ENCODE data around the gene SMAD7. TPM values are rescaled to one million over a fixed set of nuclear protein-coding genes. Genes with fewer than 3 reads are reported as not detected.

The SMAD7 gene
- total and polyA plus RNA-seq, 4 donors: 11.8 to 58.8 (median 35.8) TPM

- no peaks in the 10 kb centered on the region for H3K36me3 ChIP-seq (ENCODE audit: control insufficient read depth in 4 of 4, insufficient read depth in 4 of 4, low read length in 4 of 4)
- TF ChIP-seq CTCF (IDR thresholded peaks at IDR 0.05; ENCODE audit: control extremely low read depth, extremely low read depth): no peak
- H3K9ac ChIP-seq (ENCODE audit: insufficient read depth in 1 of 2, low read length in 2 of 2): no peak overlapping the region
Observed at GRCh38 chr18:48891721-48892120, 59.0 kb downstream of the SMAD7 start.

GRCh38 chr18:48889981-48890762 lies 60.6 kb downstream of the SMAD7 start:
- Histone ChIP-seq H3K36me3 (ENCODE audit: control insufficient read depth in 4 of 4, insufficient read depth in 4 of 4, low read length in 4 of 4) (no peaks in the 10 kb centered on the region), H3K9ac (ENCODE audit: insufficient read depth in 1 of 2, low read length in 2 of 2) (no peak overlapping the region), H3K4me3 (no peak overlapping the region), H3K9me3 (ENCODE audit: control insufficient read depth in 4 of 4, insufficient read depth in 3 of 4, low read length in 3 of 4) (no peaks in the 10 kb centered on the region), H3K27me3 (ENCODE audit: control insufficient read depth in 3 of 3, insufficient read depth in 3 of 3, low read length in 2 of 3) (no peaks in the 10 kb centered on the region), H3K27ac (ENCODE audit: low read depth in 1 of 2, low read length in 1 of 2) (no peak overlapping the region), H3K4me1 (ENCODE audit: control insufficient read depth in 5 of 5, insufficient read depth in 5 of 5, low read length in 5 of 5) (peaks cover 0 to 32% (median 16%) of the 10 kb centered on the region in 5 donors)
- 97 to 99% methylated on average over 13 of the region's 13 CpGs for WGBS, 2 donors
- TF ChIP-seq CTCF (IDR thresholded peaks at IDR 0.05; ENCODE audit: control extremely low read depth, extremely low read depth): no peak
- DNase-seq: no peak
- no peak for ATAC-seq (ENCODE audit: insufficient read depth, low FRiP score)

More at GRCh38 chr18:48891721-48892120, 59.0 kb downstream of the SMAD7 start:
- Histone ChIP-seq H3K9me3 (ENCODE audit: control insufficient read depth in 4 of 4, insufficient read depth in 3 of 4, low read length in 3 of 4) (no peaks in the 10 kb centered on the region), H3K4me1 (ENCODE audit: control insufficient read depth in 5 of 5, insufficient read depth in 5 of 5, low read length in 5 of 5) (peaks cover 0 to 32% (median 19%) of the 10 kb centered on the region in 5 donors), H3K4me3 (no peak overlapping the region), H3K27me3 (ENCODE audit: control insufficient read depth in 3 of 3, insufficient read depth in 3 of 3, low read length in 2 of 3) (no peaks in the 10 kb centered on the region), H3K27ac (ENCODE audit: low read depth in 1 of 2, low read length in 1 of 2) (no peak overlapping the region)
- 97 to 99% methylated on average over 4 of the region's 4 CpGs for WGBS, 2 donors
- ATAC-seq (ENCODE audit: insufficient read depth, low FRiP score): no peak
- no peak for DNase-seq

DNA sequence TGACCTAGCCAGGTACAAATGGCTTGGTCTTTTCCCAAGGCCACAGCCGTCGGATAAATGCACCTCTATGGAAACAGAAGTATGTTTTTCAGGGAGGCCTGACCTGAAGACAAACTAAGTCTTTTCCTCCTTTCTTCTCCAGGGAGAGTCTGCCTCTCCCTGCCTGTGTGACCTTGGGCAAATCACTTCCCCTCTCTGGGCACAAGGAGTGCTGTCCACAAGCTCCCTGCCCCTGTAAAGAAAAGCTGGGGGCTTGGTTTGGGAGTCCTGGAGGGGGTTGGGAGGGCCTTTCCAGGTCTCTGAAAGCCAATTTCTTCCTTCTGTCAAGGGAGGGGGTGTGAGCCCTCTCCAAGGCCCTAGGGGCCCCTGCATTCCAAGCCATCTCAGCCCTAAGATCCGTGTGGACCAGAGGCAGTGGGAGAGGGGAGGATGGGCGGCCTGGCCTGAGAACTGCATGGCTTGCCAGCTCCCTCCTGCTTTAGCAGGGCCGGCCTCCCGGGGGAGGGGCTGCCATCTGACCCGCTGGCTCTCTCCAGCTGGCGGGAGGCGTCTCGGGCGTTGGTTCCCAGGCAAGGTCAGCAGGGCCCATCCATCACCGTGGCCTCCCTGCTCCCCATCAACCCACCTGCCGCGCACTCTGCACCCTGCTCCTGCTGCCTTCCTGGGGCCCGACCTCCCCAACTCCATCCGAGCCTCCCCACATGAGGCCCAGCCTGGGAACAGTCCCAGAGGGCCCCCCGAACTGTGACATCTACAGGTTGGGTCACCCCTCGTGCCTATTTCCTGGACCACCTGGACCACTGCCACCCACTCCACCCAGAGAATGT lies 61.4 kb downstream of the SMAD7 start:
- Histone ChIP-seq H3K4me3 (no peak overlapping the region), H3K27ac (ENCODE audit: low read depth in 1 of 2, low read length in 1 of 2) (no peak overlapping the region), H3K9ac (ENCODE audit: insufficient read depth in 1 of 2, low read length in 2 of 2) (no peak overlapping the region), H3K27me3 (ENCODE audit: control insufficient read depth in 3 of 3, insufficient read depth in 3 of 3, low read length in 2 of 3) (no peaks in the 10 kb centered on the region), H3K4me1 (ENCODE audit: control insufficient read depth in 5 of 5, insufficient read depth in 5 of 5, low read length in 5 of 5) (peaks cover 0 to 32% (median 16%) of the 10 kb centered on the region in 5 donors), H3K36me3 (ENCODE audit: control insufficient read depth in 4 of 4, insufficient read depth in 4 of 4, low read length in 4 of 4) (no peaks in the 10 kb centered on the region), H3K9me3 (ENCODE audit: control insufficient read depth in 4 of 4, insufficient read depth in 3 of 4, low read length in 3 of 4) (no peaks in the 10 kb centered on the region)
- ATAC-seq (ENCODE audit: insufficient read depth, low FRiP score): peak; percentile 21
- 70 to 84% methylated on average over 18 of the region's 18 CpGs for whole genome bisulfite sequencing, 2 donors
- DNase-seq: peak; percentile 78 to 88 (median 83)
- no peak for TF ChIP-seq CTCF (IDR thresholded peaks at IDR 0.05; ENCODE audit: control extremely low read depth, extremely low read depth)

Measured in lung (tissue), 12 donors.